Gastrocnemius medialis (tissue), 4 donors: ENCODE results near the gene ELOVL3.

Experiments used
- POLR2A ChIP-seq, 2 donors: fragments of 450-650 bp; IDR thresholded peaks; one replicate each; pipeline ENCODE4 v1.6.1; 2017; ENCODE audit warnings: antibody characterized with exemption in 2 of 2, mild to moderate bottlenecking in 2 of 2, moderate library complexity in 2 of 2
- TF ChIP-seq, protein P1 (sequence below), 5 experiments: fragments of 450-650 bp in 3 of 5; fragments of 200-600 bp in 2 of 5; sonication (generic) in 2 of 5; IDR thresholded peaks in 4 of 5; conservative IDR thresholded peaks in 1 of 5; 1 replicate in 4 of 5; 2 replicates in 1 of 5; pipeline ENCODE4 v1.5.1; 2016 to 2019; ENCODE audit warnings: antibody characterized with exemption in 5 of 5, mild to moderate bottlenecking in 3 of 5, moderate library complexity in 3 of 5

DNA sequence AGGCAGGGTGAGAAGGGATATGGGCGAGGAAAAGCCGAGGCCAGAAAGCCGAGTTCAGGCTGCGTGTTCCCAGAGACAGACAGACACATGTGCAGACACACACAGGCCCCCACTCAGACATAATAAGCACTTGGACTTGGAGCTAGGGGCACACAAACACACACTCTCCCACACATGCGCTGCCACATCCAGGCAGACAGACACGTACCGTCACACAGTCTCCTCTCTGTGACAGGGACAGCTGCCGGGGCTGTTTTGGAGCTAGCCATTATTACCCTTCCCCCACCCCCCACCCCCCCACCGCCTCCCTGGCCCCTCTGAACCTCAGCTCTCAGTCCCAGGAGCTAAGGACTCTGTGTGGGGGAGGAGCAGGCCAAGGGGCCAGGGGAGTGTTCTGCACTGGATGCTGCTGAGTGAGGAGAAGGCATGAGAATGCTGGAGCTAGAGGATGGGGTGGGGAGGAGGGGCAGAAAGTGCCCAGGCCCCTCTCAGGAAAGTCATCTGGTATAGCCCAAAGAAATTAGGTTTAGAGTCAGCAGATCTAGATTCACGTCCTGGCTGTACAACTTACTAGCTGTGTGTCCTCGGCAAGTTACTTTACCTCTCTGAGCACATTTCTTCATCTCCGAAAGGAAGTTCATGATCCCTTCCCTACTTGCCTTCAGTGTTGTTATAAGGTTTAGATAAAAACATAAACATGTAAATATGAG lies 8.9 kb downstream of the ELOVL3 start:
- no peak for TF ChIP-seq POLR2A (IDR thresholded peaks at IDR 0.05)
- TF ChIP-seq, protein P1, sequence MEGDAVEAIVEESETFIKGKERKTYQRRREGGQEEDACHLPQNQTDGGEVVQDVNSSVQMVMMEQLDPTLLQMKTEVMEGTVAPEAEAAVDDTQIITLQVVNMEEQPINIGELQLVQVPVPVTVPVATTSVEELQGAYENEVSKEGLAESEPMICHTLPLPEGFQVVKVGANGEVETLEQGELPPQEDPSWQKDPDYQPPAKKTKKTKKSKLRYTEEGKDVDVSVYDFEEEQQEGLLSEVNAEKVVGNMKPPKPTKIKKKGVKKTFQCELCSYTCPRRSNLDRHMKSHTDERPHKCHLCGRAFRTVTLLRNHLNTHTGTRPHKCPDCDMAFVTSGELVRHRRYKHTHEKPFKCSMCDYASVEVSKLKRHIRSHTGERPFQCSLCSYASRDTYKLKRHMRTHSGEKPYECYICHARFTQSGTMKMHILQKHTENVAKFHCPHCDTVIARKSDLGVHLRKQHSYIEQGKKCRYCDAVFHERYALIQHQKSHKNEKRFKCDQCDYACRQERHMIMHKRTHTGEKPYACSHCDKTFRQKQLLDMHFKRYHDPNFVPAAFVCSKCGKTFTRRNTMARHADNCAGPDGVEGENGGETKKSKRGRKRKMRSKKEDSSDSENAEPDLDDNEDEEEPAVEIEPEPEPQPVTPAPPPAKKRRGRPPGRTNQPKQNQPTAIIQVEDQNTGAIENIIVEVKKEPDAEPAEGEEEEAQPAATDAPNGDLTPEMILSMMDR (IDR thresholded peaks at IDR 0.05 in 4 of 5, conservative IDR thresholded peaks at IDR 0.05 in 1 of 5) = no peak
